Measurements from ENCODE around the gene DDN.

DDN gene

GRCh38 chr12:49033611-49034285 is 34.6 kb upstream of the DDN start:
- Histone ChIP-seq H3K27me3 (replicated peaks) (no peaks in the 10 kb centered on the region), H3K27ac (no peak overlapping the region), H3K36me3 (replicated peaks) (peaks cover 82% of the 10 kb centered on the region), H3K4me3 (ENCODE audit: low read depth, low read length) (no peak overlapping the region)
- in situ Hi-C loops (cut with HindIII; ENCODE audit: low pct_ligation_motif_present, low sequenced_read_pairs), result no loop called here
- DNase-seq, result no peak
- no peak for TF ChIP-seq CTCF (IDR thresholded peaks at IDR 0.05; ENCODE audit: low read depth, low read length, missing control alignments)

- Histone ChIP-seq H3K27ac (no peak overlapping the region), H3K4me3 (ENCODE audit: low read depth, low read length) (no peak overlapping the region), H3K27me3 (replicated peaks) (no peaks in the 10 kb centered on the region), H3K36me3 (replicated peaks) (peaks cover 84% of the 10 kb centered on the region)
- DNase-seq, result no peak
- TF ChIP-seq CTCF (IDR thresholded peaks at IDR 0.05; ENCODE audit: low read depth, low read length, missing control alignments), result no peak
- in situ Hi-C loops (cut with HindIII; ENCODE audit: low pct_ligation_motif_present, low sequenced_read_pairs), result no loop called here
These were observed 33.7 kb upstream of the DDN start for GRCh38 chr12:49032679-49033447.

- H3K27me3 ChIP-seq (replicated peaks), result no peaks in the 10 kb centered on the region
- no peak overlapping the region for H3K27ac ChIP-seq
- H3K4me3 ChIP-seq (ENCODE audit: low read depth, low read length), result no peak overlapping the region
- peaks cover 84% of the 10 kb centered on the region for H3K36me3 ChIP-seq (replicated peaks)
- in situ Hi-C loops (cut with HindIII; ENCODE audit: low pct_ligation_motif_present, low sequenced_read_pairs), result no loop called here
- TF ChIP-seq CTCF (IDR thresholded peaks at IDR 0.05; ENCODE audit: low read depth, low read length, missing control alignments), result no peak
- DNase-seq, result no peak
These were observed 33.1 kb upstream of the DDN start for GRCh38 chr12:49032276-49032675.

- DNase-seq, result no peak
- in situ Hi-C loops (cut with HindIII; ENCODE audit: low pct_ligation_motif_present, low sequenced_read_pairs), result no loop called here
- Histone ChIP-seq H3K27me3 (replicated peaks) (no peaks in the 10 kb centered on the region), H3K27ac (no peak overlapping the region), H3K36me3 (replicated peaks) (peaks cover 81% of the 10 kb centered on the region), H3K4me3 (ENCODE audit: low read depth, low read length) (no peak overlapping the region)
- no peak for TF ChIP-seq CTCF (IDR thresholded peaks at IDR 0.05; ENCODE audit: low read depth, low read length, missing control alignments)
These were observed 32.5 kb upstream of the DDN start for GRCh38 chr12:49031573-49032161.

GRCh38 chr12:49030714-49031572 is 31.8 kb upstream of the DDN start:
- H3K27me3 ChIP-seq (replicated peaks), result no peaks in the 10 kb centered on the region
- in situ Hi-C loops (cut with HindIII; ENCODE audit: low pct_ligation_motif_present, low sequenced_read_pairs), result no loop called here
- H3K36me3 ChIP-seq (replicated peaks), result peaks cover 83% of the 10 kb centered on the region
- TF ChIP-seq CTCF (IDR thresholded peaks at IDR 0.05; ENCODE audit: low read depth, low read length, missing control alignments), result no peak
- DNase-seq, result no peak
- H3K4me3 ChIP-seq (ENCODE audit: low read depth, low read length), result no peak overlapping the region
- no peak overlapping the region for H3K27ac ChIP-seq
